HG02623 (cell line): ENCODE results near the gene METTL18.

Experiments used
- ATAC-seq: cut with Tn5 transposase; IDR thresholded peaks from one replicate; pipeline ENCODE4 v1.9.1; 2021; ENCODE audit warnings: moderate library complexity; ENCODE audit not compliant: unreplicated experiment

Gene METTL18

DNA sequence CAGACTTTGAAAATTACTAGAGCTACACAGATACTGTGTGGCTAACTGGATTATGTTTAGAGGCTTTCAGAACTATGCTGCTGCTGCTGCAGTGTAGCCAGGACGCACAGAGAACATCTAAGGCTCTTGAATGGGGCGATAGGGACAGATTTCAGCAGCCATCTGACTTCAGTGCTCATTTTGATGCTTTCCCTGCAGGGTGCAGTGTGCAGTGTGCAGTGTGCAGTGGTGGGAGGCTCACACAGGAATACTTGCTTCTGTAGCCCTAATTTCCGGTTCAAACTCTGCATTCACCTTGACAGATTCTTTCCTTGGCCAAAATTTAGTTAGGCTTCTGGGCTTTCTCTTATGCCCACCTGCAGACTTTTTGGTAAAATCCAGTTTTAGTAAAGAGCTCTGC lies 7.7 kb downstream of the METTL18 start:
- no peak for ATAC-seq

DNA sequence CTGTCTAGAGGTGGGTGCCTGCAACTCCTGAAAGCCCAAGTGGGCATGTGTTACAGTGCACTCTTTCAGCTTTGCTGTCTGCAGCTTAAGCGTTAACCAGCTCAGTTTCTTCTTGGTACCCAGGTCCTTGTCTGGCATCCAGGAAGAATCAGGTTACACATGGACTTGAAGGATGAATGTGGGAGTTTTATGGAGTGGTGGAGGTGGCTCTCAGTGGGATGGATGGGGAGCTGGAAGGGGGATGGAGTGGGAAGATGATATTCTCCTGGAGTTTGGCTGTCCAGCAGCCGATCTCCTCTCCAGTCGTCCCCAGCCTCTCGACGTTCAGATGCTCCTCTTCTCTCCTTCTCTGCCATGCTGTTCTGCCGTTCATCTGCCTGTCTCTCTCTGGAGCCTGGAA lies 9.4 kb downstream of the METTL18 start:
- ATAC-seq = no peak

DNA sequence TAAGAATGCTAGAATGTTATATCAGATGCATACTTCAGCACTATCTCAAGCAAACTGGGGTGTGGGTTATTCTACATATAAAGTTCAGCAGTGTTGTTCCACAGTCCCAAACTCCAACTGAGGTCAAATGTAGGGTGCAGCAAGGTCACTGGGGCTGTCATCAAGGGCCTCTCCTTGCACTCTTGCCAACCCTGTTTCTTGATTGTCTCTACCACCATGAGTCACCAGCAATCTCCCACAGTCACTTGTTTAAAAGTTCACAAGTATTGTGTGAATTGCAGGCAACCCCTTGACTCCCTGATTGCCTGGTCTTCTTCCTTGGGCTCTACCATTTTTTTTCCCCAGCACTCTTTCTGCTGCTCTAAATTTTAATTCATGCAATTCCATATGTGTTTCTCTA lies 10.6 kb downstream of the METTL18 start:
- ATAC-seq = no peak

DNA sequence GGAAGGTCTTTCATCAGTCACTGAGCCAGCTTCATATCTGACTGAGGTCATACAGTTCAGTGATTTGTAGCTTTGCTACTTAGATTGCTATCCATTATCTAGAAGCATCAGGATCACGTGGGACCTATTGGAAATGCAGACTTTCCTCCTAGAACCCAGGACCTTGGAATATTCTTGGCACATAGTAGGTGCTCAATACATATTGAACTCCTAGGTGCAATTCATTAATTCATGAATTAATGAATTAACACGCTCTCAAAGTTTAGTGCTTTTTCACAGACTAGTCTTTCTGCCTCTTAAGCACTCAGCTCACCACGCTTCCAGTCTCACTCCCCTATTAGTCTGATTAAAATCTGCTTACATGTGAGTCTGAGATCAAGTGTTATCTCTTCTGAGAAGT lies 12.1 kb downstream of the METTL18 start:
- ATAC-seq = no peak

DNA sequence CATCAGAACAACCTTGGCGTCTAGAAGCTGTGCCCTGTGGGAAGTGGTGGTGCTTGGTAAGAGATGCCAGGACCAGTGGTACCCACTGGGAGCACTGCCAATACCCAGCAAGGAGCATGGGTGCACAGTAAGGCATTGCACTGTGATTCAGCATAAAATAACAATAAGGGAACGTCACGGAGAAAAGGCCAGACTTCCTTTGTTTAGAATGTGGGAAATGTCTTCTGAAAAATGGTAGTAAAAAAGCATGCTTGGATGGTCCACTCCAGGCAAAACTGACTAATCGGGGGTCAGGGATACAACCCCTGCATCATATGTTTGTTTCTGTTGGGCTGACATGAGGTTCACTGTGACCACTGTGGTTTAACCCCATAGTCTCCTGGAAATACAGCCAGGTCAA lies 14.7 kb downstream of the METTL18 start:
- no peak for ATAC-seq

DNA sequence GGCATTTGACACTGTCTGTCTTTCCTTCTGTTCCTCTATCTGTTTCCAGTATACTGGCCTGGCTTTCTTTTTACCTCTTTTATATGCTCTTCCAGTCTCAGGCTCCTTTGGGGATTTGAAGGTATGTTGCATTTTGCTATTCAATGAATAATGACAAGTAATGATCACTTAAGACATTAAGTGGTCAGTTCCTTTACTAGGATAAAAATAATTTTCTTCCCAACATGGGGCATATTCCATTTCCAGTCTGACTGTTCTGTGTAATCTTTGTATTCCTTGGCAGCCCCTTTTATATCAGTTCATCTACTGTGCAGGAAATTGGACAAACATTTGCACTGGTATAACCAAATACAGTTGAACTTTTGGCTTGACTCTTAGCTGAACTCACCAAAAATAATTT lies 15.6 kb downstream of the METTL18 start:
- no peak for ATAC-seq

DNA sequence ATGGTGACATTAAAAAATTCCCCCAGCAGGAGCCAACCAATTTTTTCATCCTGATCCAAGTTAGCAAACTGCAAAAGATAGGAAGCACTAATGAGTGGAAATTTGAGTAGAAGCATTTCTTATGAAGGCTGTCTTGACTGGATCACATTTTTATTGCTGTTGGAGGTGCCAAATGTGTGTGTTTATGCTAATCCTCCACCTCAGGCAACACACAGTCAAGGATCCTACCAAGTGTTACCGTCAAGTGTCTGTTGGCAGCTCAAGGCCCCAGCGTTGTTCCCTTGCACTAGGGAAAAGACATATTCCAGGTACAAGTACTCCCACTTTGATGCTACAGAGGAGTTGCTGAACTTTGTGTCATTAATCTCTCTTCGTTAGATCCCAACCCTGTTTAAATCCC lies 18.3 kb downstream of the METTL18 start:
- no peak for ATAC-seq

DNA sequence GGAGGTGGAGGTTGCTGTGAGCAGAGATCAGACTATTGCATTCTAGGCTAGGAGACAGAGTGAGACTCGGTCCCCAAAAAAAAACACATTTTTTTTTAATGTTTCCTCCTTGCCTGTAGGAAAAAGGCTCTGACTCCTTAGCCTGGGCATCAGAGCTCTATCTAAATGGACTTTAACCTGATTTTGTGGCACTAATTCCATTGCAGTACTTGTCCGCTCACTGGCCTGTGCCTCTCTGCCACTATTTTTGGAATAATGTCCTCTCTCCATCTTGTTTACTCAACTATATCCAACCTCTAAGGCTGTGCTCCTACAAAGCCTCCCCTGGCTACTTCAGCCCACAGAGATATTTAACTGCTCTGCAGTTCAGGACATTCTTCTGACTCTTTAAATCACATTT lies 26.5 kb downstream of the METTL18 start:
- no peak for ATAC-seq

DNA sequence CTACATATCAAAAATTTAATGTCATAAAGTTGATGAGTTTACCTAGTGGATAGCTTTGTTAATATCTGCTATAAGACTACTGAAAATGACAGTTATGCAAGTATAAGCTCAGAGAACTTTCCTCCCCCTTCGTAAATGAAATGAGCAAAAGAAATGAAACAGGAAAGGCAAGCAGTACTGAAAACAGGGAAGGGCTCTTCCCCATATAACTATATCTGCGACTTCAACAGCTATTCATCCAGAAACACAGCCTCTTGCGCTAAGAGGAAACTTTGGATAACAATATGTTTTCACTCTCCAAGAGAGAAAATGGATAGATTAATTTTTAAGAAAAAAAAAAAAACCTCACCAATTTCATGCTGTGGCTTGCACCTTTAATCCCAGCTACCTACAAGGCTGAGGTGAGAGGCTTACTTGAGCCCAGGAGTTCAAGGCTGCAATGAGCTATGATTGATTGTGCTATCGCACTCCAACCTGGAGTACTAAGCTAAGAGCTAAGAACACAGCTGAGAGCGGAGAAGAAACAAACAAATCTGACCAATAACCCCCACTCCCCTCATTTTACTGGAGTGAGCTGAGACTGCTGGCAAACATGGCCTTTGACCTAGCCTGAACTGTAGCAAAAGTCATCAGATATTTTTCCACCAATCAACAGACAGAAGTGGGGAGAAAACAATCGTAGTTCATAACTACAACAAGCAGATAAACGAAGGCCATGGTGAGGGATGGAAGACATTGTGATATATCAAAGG lies 29.0 kb downstream of the METTL18 start:
- no peak for ATAC-seq

DNA sequence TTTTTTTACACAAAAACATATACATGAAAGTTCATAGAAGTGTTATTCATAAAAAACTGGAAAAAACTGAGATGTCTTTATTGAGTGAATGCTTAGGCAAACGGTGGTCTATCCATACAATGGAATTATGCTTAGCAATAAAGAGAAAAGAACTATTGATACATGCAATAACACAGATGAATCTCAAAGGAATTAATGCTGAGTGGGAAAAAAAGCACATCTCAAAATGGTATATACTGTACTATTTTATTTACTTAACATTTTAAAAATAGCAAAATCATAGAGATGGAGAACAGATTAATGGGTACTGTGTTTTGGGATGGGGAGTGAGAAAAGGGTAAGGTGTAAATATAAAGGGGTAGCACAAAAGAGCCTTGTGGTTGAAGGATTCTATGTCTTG lies 29.8 kb downstream of the METTL18 start:
- no peak for ATAC-seq

DNA sequence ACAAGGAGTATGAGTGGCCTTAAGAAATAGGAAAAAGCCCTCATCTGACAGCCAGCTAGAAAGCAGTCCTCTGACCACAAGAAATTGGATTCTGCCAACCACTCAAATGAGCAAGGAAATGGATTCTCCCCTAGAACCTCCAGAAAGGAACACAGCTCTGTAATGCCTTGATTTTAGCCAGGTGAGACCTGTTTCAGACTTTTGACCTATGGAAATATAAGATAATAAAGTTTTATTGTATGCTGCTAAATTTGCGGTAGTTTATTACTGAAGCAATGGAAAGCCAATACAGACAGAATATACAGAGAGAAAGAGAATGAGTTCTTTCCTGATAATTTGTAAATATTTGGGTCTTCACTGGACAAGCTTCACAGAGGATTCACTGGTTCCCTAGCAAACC lies 32.0 kb downstream of the METTL18 start:
- no peak for ATAC-seq

DNA sequence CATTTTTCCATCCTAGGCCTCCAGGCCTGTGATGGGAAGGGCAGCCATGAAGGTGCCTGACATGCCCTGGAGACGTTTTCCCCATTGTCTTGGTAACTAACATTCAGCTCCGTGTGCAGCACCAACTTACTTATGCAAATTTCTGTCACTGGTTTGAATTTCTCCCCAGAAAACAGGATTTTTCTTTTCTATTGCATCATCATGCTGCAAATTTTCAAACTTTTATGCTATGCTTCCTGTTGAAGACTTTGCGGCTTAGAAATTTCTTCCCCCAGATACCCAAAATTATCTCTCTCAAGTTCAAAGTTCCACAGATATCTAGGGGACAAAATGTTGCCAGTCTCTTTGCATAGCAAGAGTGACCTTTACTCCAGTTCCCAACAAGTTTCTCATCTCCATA lies 35.7 kb downstream of the METTL18 start:
- no peak for ATAC-seq

DNA sequence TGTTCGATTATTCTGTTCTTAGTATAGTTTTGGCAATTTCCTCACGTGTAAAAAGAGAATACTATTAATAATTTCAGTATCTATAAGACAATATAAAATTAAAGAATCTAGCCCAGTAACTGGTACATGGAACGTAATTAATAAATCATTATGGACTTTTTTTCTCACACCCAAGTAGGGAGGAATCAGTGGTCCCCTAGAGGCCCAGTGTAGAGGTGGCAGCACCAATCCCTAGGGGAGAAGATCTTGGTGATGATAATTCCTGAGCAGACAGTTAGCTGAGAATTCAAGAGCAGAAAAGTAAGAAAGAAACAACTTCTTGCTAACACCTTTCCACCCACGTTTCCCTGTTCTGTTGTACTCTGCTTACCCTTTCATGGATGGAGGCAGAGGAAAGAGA lies 41.2 kb downstream of the METTL18 start:
- no peak for ATAC-seq

DNA sequence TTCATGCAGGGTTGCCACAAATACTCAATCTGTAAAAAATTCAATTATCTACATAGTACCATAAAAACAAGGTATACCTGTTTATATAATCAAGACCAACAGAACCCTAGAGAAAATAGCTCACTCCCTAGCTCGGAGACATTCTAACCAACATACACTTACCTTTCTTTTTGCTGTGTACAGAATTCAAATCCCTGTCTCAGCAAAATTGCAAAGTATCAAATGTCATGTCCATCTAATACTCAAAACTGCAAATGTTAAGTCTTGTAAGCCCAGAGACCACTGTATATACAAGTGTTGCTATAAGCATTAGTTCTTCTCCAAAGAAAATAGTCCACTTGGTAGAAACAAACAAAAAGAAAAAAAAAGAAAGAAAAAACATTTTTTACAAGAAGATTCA lies 44.7 kb downstream of the METTL18 start:
- no peak for ATAC-seq

DNA sequence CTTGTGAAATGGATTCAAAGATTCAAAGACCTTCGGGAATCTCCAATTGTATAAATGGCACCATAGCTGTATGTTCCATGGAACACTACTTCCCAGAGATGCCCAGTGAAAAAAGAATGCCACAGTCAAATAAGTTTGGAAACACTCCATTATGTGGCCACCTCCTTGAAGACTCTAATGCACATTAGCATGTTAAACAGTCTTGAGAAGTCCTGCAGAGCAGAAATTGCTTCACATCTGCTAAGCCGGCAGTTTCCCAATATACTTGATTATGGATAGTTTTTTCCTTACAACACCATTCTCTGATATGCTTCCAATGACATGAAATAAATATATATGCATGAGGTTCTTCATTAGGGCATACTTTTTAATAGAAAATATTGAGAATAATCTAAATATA lies 48.2 kb downstream of the METTL18 start:
- ATAC-seq = no peak

DNA sequence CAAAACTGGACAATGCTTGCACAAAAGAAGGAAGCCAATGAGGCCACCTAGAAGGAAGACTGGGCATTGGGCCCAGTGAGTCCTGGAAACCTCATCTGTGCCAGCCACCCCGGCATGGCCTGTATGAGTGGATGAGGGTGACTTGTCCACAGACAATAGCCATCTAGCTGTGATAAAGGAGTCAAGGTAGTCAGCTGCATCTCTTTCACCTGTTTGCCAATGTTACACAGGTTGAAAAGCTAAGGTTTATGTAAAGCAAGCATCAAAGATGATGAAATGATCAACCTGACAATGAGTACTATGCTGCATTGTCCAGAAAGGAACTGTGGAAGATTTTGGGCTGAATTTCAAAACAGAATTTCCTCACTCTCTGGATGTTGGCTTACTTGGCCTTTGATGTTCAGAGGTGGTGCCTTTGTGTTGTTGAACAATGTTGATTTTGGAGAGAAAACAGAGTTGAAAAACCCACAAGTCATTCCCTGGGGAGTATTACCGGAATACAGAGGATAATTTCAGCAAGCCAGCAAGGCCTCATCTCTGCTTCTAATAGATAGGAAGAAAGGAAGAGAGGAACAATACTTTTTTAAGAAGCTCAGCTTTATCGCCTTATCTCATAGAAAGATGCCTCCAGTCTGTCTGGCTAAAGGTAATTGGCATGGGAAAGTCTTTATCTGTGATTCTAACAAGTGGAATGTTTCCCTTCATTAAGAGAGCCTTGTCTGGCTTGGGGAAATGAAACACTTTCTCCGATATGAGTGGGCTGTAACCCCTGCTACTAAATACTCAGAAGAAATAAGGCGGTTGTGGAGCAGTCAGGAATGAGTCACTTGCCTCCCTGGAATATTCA lies 49.5 kb downstream of the METTL18 start:
- no peak for ATAC-seq
